GM13977 (cell line): Measurements from ENCODE around the gene PRRG4.
A peak's percentile ranks its signal among the peaks of the same experiment; 100 is the strongest.
"Not testable (repeated sequence)": the region's sequence is repeated elsewhere in the genome, so short reads cannot be mapped to it uniquely, and the experiment has no call there.

Source experiments
- DNase-seq: peaks from one replicate; pipeline ENCODE4 v3.0.0; 2012; ENCODE audit warnings: low spot score
- CTCF ChIP-seq: IDR thresholded peaks from 2 replicates; pipeline ENCODE4 v1.5.1; 2012; ENCODE audit warnings: mild to moderate bottlenecking, control low read depth; ENCODE audit not compliant: insufficient read depth; ENCODE audit errors: extremely low read depth, missing control alignments
- in situ Hi-C: fragments of 300-500 bp; cut with MboI; formaldehyde crosslinking; loops from one replicate; pipeline ENCODE4 v1.12.0; 2022; ENCODE audit warnings: low sequenced_read_pairs, low pct_unique_long_range_greater_than_20kb, mixed read lengths, inconsistent platforms; ENCODE audit not compliant: unreplicated experiment

The PRRG4 gene

DNA sequence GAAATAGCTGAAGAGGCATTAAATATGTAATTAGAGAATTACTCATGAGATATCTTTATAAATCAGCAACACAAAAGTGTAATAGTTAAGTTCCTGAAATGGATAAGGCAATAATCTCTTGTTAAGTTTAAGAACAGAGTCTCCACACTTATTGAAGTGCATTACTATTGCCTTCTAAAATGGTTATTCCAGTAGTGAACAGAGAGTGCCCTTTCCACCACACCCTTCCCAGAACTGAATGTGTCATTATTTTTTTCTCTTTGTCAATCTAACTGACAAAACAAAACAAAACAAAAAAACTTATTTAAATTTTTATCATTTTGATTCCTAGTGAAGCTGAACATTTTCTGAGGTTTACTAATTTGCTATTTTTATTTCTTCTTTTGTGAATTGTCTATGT, 9.2 kb upstream of the PRRG4 start:
- TF ChIP-seq CTCF = no peak
- DNase-seq = no peak
- in situ Hi-C loops = no loop called here

- in situ Hi-C loops = no loop called here
- TF ChIP-seq CTCF = no peak
- DNase-seq = no peak
Measured at GRCh38 chr11:32821517-32821916, 8.2 kb upstream of the PRRG4 start.

DNA sequence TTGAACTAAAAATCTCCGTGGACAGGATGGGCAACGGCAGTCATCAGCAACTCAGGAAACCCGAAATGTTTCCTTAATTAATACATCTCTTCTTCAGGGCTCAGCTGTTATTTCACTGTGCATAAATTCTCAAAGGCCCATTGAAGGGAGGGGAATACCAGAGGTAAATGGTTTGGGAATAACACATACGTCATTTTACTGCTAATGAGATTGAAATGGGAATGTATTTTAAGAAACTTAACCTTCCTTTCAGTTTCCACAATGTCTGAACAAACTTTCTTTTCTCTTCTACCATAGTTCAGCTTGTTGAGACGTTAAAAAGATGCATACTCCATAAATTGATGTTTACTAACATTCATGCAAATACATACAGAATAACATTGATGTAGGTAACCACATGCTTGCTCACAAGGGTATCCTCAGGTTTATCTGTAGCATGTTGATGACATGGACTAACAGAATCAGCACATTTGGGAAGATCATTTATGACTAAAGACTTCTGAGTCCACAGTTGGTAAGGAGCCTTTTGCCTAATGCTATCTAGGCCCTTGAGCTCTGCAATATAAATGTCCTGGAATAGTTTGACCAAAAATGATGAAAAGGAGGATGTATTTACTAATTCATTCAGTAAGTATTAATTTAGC, 7.7 kb upstream of the PRRG4 start:
- no peak for DNase-seq
- in situ Hi-C loops = no loop called here
- no peak for TF ChIP-seq CTCF

GRCh38 chr11:32823617-32824016, 6.1 kb upstream of the PRRG4 start:
- in situ Hi-C loops, DNase-seq: not testable (repeated sequence)

GRCh38 chr11:32826113-32826512, 3.6 kb upstream of the PRRG4 start:
- in situ Hi-C loops = no loop called here
- no peak for TF ChIP-seq CTCF
- no peak for DNase-seq

- no peak for DNase-seq
- in situ Hi-C loops = no loop called here
Measured at GRCh38 chr11:32827276-32827675, 2.5 kb upstream of the PRRG4 start.

GRCh38 chr11:32829157-32829679, 509 bp upstream of the PRRG4 start:
- DNase-seq = peak; percentile 69

More at GRCh38 chr11:32827276-32827675, 2.5 kb upstream of the PRRG4 start:
- TF ChIP-seq CTCF = no peak

More at GRCh38 chr11:32829157-32829679, 509 bp upstream of the PRRG4 start:
- in situ Hi-C loops = no loop called here
- TF ChIP-seq CTCF = no peak
